Ramos (cell line): Measurements from ENCODE around the gene TP63.
"Not testable (repeated sequence)": the region's sequence is repeated elsewhere in the genome, so short reads cannot be mapped to it uniquely, and the experiment has no call there.

Experiments
- in situ Hi-C: fragments of 300-500 bp; cut with MboI; formaldehyde crosslinking; loops from one replicate; pipeline ENCODE4 v1.14.3; 2022; ENCODE audit warnings: low sequenced_read_pairs; ENCODE audit not compliant: unreplicated experiment

The TP63 gene

GRCh38 chr3:189718215-189718614 is 87.0 kb downstream of the TP63 start:
- in situ Hi-C loops = no loop called here

- in situ Hi-C loops = no loop called here
These were observed 89.7 kb downstream of the TP63 start for GRCh38 chr3:189720736-189721417.

GRCh38 chr3:189721873-189722665 is 90.9 kb downstream of the TP63 start:
- in situ Hi-C loops = no loop called here

- in situ Hi-C loops = no loop called here
These were observed 93.2 kb downstream of the TP63 start for GRCh38 chr3:189724356-189724755.

GRCh38 chr3:189726277-189726676 is 95.1 kb downstream of the TP63 start:
- in situ Hi-C loops = no loop called here

GRCh38 chr3:189727158-189727557 is 96.0 kb downstream of the TP63 start:
- in situ Hi-C loops = no loop called here

- in situ Hi-C loops = no loop called here
These were observed 96.7 kb downstream of the TP63 start for GRCh38 chr3:189727898-189728297.

GRCh38 chr3:189728915-189729314 is 97.7 kb downstream of the TP63 start:
- in situ Hi-C loops = no loop called here

GRCh38 chr3:189734061-189734460 is 102.9 kb downstream of the TP63 start:
- in situ Hi-C loops = no loop called here

GRCh38 chr3:189735913-189736312 is 104.7 kb downstream of the TP63 start:
- in situ Hi-C loops = no loop called here

GRCh38 chr3:189737071-189737470 is 105.9 kb downstream of the TP63 start:
- in situ Hi-C loops = no loop called here

GRCh38 chr3:189737619-189738018 is 106.4 kb downstream of the TP63 start:
- in situ Hi-C loops = no loop called here

- in situ Hi-C loops = no loop called here
These were observed 108.2 kb downstream of the TP63 start for GRCh38 chr3:189739378-189739777.

- in situ Hi-C loops = no loop called here
These were observed 109.0 kb downstream of the TP63 start for GRCh38 chr3:189740156-189740555.

GRCh38 chr3:189744235-189744634 is 113.0 kb downstream of the TP63 start:
- in situ Hi-C loops = no loop called here

- in situ Hi-C loops = no loop called here
These were observed 114.4 kb downstream of the TP63 start for GRCh38 chr3:189745622-189746021.

- in situ Hi-C loops = no loop called here
These were observed 116.9 kb downstream of the TP63 start for GRCh38 chr3:189748046-189748445.

GRCh38 chr3:189750972-189751371 is 119.8 kb downstream of the TP63 start:
- in situ Hi-C loops = not testable (repeated sequence)

- in situ Hi-C loops = no loop called here
These were observed 123.2 kb downstream of the TP63 start for GRCh38 chr3:189754356-189754755.

- in situ Hi-C loops = no loop called here
These were observed 125.4 kb downstream of the TP63 start for GRCh38 chr3:189756582-189757078.

GRCh38 chr3:189758186-189758585 is 127.0 kb downstream of the TP63 start:
- in situ Hi-C loops = no loop called here

GRCh38 chr3:189766416-189766815 is 135.2 kb downstream of the TP63 start:
- in situ Hi-C loops = no loop called here
